Osteocyte (in vitro differentiated cells): Measurements from ENCODE around the gene PPP3CA. TPM values are rescaled to one million over a fixed set of nuclear protein-coding genes. Genes with fewer than 3 reads are reported as not detected.

Source experiments
- DNase-seq: peaks from one replicate; pipeline ENCODE4 v3.0.0; 2021; ENCODE audit warnings: mixed read lengths; ENCODE audit not compliant: unreplicated experiment; ENCODE audit errors: extremely low spot score
- H3K27ac Mint-ChIP-seq: one replicate; pipeline ENCODE4 v1.8.0; 2021; ENCODE audit warnings: mild to moderate bottlenecking, mixed read lengths; ENCODE audit not compliant: unreplicated experiment
- H3K27me3 Mint-ChIP-seq: one replicate; pipeline ENCODE4 v1.8.0; 2021; ENCODE audit warnings: mixed read lengths; ENCODE audit not compliant: unreplicated experiment
- H3K36me3 Mint-ChIP-seq: one replicate; pipeline ENCODE4 v1.8.0; 2021; ENCODE audit warnings: mixed read lengths; ENCODE audit not compliant: unreplicated experiment
- H3K4me1 Mint-ChIP-seq: one replicate; pipeline ENCODE4 v1.8.0; 2021; ENCODE audit warnings: mixed read lengths; ENCODE audit not compliant: unreplicated experiment
- H3K4me3 Mint-ChIP-seq: one replicate; pipeline ENCODE4 v1.8.0; 2021; ENCODE audit warnings: mild to moderate bottlenecking, moderate library complexity, mixed read lengths; ENCODE audit not compliant: unreplicated experiment
- H3K9me3 Mint-ChIP-seq: one replicate; pipeline ENCODE4 v1.8.0; 2021; ENCODE audit warnings: mixed read lengths; ENCODE audit not compliant: unreplicated experiment
- total RNA-seq: library from RNA; stranded (reverse); gene quantifications from 2 replicates; pipeline ENCODE4 v1.2.1, GENCODE V29; 2021
- TF ChIP-seq, protein P1 (sequence below): fragments of 200-600 bp; sonication (generic); IDR thresholded peaks from 2 replicates; pipeline ENCODE4 v1.5.0; 2021; ENCODE audit warnings: antibody characterized with exemption, mild to moderate bottlenecking, moderate library complexity

The PPP3CA gene
- total RNA-seq, 1 donor from 2014 or later = 40.5 TPM

DNA sequence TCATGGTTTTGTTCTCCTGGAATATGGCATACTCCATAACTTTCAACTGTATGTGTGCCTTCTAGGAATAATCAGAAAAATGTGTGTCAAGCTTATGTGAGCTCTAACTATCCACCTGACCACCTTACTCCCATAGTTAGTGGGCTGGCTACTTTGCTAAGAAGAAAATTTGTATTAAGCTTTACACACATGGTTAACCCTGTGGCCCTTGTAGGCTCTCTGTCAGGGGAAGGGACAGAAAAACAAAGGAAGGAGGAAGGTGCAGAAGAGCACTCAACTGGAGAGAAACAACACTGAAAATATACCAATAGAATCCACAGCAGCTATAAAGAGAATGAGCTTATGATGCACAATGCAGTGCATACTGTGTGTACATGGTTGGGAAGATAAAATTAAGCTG, 84.6 kb downstream of the PPP3CA start:
- H3K27me3 Mint-ChIP-seq = no peaks in the 10 kb centered on the region
- H3K27ac Mint-ChIP-seq = no peak overlapping the region
- H3K4me1 Mint-ChIP-seq = peaks cover 25% of the 10 kb centered on the region
- H3K4me3 Mint-ChIP-seq = no peak overlapping the region
- no peaks in the 10 kb centered on the region for H3K9me3 Mint-ChIP-seq
- DNase-seq = no peak
- TF ChIP-seq, protein P1, sequence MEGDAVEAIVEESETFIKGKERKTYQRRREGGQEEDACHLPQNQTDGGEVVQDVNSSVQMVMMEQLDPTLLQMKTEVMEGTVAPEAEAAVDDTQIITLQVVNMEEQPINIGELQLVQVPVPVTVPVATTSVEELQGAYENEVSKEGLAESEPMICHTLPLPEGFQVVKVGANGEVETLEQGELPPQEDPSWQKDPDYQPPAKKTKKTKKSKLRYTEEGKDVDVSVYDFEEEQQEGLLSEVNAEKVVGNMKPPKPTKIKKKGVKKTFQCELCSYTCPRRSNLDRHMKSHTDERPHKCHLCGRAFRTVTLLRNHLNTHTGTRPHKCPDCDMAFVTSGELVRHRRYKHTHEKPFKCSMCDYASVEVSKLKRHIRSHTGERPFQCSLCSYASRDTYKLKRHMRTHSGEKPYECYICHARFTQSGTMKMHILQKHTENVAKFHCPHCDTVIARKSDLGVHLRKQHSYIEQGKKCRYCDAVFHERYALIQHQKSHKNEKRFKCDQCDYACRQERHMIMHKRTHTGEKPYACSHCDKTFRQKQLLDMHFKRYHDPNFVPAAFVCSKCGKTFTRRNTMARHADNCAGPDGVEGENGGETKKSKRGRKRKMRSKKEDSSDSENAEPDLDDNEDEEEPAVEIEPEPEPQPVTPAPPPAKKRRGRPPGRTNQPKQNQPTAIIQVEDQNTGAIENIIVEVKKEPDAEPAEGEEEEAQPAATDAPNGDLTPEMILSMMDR = no peak
- no peaks in the 10 kb centered on the region for H3K36me3 Mint-ChIP-seq

- TF ChIP-seq, protein P1 = no peak
- H3K4me1 Mint-ChIP-seq = peaks cover 21% of the 10 kb centered on the region
- H3K27ac Mint-ChIP-seq = no peak overlapping the region
- H3K36me3 Mint-ChIP-seq = no peaks in the 10 kb centered on the region
- no peak for DNase-seq
- H3K27me3 Mint-ChIP-seq = no peaks in the 10 kb centered on the region
- no peaks in the 10 kb centered on the region for H3K9me3 Mint-ChIP-seq
- H3K4me3 Mint-ChIP-seq = no peak overlapping the region
Observed at GRCh38 chr4:101259876-101260275, 87.5 kb downstream of the PPP3CA start.

DNA sequence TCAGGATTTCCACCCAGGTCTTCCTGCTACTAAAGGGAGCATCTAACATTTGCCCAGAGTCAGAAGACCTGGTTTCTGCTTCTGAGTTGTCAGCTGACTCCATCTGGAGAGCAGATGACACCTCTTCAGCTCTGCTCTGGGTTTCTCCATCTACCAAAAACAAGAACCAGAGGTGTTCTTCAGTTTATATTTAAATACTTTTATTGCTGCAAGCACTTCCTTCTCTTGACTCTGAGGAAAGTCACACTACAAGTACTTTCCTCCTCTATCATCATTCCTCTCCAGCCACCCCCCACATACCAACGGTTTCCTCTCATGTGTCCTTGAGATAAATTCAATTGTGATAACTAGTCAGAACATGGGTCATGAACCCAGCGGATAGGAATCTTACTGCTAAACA, 88.4 kb downstream of the PPP3CA start:
- H3K27ac Mint-ChIP-seq = no peak overlapping the region
- TF ChIP-seq, protein P1 = no peak
- no peaks in the 10 kb centered on the region for H3K27me3 Mint-ChIP-seq
- no peaks in the 10 kb centered on the region for H3K9me3 Mint-ChIP-seq
- no peak for DNase-seq
- no peak overlapping the region for H3K4me3 Mint-ChIP-seq
- no peaks in the 10 kb centered on the region for H3K36me3 Mint-ChIP-seq
- peaks cover 11% of the 10 kb centered on the region for H3K4me1 Mint-ChIP-seq

GRCh38 chr4:101256222-101256621, 91.1 kb downstream of the PPP3CA start:
- H3K27ac Mint-ChIP-seq = no peak overlapping the region
- no peak overlapping the region for H3K4me3 Mint-ChIP-seq

GRCh38 chr4:101254776-101255175, 92.5 kb downstream of the PPP3CA start:
- no peaks in the 10 kb centered on the region for H3K27me3 Mint-ChIP-seq
- no peak overlapping the region for H3K27ac Mint-ChIP-seq
- no peaks in the 10 kb centered on the region for H3K9me3 Mint-ChIP-seq
- peaks cover 4% of the 10 kb centered on the region for H3K4me1 Mint-ChIP-seq
- no peaks in the 10 kb centered on the region for H3K36me3 Mint-ChIP-seq
- DNase-seq = no peak
- no peak overlapping the region for H3K4me3 Mint-ChIP-seq
- TF ChIP-seq, protein P1 = no peak

More at GRCh38 chr4:101256222-101256621, 91.1 kb downstream of the PPP3CA start:
- no peak for DNase-seq
- no peaks in the 10 kb centered on the region for H3K9me3 Mint-ChIP-seq
- H3K4me1 Mint-ChIP-seq = peaks cover 11% of the 10 kb centered on the region
- H3K36me3 Mint-ChIP-seq = no peaks in the 10 kb centered on the region
- TF ChIP-seq, protein P1 = no peak
- H3K27me3 Mint-ChIP-seq = no peaks in the 10 kb centered on the region
